NCI-H2107 treated with DMSO at 0.1 percent for 48 hours (cell line): ENCODE measurements around the gene LDLR.
"Not testable (repeated sequence)": the region's sequence is repeated elsewhere in the genome, so short reads cannot be mapped to it uniquely, and the experiment has no call there.

Experiments used
- DNase-seq: peaks from one replicate; lab custom pipeline; 2025; ENCODE audit not compliant: unreplicated experiment; lab: John Stamatoyannopoulos, UW

LDLR gene

DNA sequence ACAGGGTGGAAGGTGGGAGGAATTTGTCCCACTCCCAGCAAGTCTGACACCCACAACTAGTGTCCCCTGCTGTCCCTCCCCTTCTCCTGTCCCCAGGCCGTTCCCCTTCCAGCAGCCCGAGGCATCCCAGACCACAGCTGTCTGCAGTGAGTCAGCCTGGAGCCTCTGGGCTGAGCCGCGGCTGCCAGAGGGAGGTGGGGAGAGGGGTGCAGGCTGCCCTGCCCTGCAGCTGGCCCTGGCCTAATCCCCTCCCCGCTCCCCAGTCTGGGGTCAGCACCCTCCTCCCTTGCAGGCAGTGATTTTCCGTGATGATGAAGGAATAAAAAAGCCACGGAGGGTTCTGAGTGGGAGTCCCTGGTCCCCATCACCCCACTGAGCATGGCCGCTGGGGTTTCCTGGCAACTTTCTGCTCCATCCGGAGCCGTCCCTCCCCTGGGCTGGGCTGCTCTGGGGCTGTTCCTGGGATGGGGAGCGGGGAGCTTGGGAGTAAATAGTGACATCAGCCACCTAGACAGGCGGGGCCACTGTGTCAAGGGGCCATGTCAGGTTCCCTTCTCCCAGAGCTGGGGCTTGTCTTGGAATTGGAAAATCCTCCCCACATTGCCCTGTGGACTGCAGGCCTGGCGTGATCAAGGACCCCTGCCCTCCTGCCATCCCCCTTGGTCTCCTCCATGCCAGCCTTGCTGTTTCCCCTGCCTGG is 49.5 kb downstream of the LDLR start:
- peak; percentile 15 for DNase-seq

DNA sequence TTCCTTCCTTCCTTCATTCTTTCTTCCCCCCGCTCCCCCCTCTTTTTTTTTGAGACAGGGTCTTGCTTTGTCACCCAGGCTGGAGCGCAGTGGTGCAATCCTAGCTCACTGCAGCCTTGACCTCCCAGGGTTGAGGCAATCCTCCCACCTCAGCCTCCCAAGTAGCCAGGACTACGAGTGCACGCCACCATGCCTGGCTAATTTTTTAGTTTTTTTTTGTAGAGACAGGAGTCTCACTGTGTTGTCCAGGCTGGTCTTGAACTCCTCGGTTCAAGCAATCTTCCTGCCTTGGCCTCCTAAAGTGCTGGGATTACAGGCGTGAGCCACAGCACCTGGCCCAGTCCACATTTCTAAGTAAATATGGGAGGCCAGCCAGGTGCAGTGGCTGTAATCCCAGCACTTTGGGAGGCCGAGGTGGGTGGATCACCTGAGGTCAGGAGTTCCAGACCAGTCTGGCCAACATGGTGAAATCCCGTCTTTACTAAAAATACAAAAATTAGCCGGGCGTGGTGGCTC is 50.8 kb downstream of the LDLR start:
- DNase-seq, result not testable (repeated sequence)

DNA sequence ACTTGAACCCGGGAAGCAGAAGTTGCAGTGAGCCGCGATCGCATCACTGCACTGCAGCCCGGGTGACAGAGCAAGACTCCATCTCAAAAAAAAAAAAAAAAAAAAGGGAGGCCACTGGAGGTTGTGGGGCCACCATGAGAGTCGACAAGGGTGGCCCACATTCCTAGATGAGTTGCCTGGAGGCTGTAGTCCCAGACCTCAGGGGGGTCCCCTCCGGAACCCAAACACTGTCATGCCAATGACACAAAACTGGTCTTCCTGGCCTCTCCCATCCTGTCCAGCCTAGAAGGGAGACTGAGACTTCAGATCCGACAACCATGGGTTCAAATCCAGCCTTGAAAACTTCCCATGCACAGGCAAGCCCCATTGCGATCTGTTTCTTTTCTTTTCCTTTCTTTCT is 51.6 kb downstream of the LDLR start:
- DNase-seq, result no peak

DNA sequence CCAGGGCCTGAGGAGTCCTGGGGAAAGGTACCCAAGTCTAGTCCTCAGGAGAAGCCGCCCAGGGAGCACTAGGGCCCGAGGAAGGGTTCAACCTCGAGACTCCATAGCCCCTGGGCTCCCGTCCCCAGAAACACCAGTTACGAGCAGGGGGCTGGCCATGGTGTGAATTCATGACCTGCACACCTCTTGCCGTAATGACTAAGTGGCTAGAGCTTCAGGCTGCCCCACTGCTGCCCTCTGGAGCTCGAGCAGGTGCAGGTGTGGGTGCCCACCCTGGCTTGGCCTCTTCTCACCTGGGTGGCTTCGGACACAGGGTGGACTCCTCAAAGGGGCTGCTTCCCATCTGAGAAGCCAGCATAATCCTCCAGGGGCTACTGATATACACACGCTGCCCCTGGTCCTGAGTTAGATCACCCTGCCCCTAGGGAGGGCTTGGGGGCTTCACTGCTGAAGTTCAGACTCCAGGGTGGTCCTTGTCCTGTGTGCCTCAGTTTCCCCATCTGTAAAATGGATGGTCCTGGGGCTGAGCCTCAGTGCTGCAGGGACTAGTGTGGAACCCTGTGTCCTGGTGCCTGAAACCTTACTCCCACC is 52.8 kb downstream of the LDLR start:
- no peak for DNase-seq

DNA sequence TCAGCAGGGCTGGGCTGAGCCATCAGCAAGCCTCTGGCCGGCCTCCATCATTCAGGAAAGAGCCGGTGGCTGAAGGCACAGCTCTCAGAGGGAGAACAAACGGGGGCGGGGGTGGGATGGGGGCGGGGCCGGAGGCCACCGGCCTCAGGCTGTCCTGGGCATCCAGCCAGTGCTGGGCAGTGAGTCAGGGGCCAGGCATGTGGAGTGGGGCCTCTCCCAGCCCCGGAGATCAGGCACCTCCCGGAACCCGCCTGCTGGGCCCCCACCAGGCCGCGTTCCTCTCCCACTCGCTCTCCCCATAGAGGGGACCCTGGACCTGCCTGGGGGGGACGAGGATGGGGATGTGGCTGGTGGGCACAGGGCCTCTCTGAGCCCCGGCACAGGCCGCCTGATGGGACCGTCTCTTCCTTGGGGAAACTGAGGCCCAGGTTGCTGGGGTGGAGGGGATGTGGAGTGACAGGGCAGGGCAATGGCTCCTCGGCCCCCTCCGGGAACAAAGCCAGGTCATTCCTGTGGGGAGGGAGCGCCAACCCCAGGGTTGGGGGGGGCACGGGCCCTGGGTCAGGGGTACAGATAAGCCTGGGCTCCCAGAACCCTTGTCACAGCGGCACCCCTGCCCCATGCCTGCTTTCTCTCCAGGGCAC is 53.4 kb downstream of the LDLR start:
- no peak for DNase-seq

DNA sequence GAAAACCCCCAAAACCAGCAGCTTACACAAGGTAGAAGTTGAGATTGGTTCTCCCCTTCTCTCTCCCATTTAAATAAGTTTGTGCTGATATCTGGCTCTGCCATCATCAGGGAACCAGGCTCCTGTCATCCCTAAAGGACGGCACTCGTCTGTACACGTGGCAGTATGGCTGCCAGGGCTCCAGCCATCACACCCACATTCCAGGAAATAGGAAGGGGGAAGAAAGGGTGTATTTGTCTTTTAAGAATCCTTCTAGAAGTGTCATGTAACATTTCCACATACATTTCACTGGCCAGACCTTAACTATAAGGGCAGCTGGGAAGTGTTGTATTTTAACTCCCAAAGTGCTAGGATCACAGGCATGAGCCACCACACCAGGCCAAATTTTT is 56.3 kb downstream of the LDLR start:
- no peak for DNase-seq

DNA sequence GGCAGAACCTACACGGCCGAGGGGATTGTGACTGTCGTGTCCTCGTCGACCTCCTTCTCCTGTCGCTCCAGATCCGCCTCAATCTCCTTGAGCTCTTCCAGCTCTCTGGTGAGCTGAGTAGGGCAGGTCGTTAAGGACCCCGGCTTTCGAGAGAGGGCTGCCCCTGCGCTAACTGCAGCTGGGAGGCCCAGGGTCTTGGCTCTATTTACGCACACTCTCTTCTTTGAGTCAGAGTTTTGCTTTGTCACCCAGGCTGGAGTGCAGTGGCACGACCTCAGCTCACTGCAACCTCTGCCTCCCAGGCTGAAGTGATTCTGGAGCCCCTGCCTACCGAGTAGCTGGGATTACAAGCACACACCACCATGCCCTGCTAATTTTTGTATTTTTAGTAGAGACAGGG is 58.7 kb downstream of the LDLR start:
- no peak for DNase-seq

DNA sequence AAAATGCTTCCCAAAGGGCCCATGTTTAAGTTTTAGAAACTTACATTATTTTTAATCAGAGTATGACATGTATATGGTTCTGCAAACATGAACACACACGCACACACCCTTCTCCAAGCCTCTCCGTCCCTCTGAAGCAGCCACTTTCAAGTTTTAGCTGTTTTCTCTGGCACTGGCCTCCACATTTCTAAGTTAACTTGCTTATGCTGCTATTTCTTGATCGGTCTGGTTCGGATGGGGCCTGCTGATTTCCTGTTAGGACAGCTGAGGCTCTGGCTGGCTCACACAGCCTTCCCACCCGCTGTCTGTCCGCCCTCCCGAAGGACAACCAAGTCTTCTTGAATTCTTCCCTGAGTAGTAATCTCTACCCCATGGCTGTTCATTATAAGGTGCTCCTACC is 61.9 kb downstream of the LDLR start:
- no peak for DNase-seq

DNA sequence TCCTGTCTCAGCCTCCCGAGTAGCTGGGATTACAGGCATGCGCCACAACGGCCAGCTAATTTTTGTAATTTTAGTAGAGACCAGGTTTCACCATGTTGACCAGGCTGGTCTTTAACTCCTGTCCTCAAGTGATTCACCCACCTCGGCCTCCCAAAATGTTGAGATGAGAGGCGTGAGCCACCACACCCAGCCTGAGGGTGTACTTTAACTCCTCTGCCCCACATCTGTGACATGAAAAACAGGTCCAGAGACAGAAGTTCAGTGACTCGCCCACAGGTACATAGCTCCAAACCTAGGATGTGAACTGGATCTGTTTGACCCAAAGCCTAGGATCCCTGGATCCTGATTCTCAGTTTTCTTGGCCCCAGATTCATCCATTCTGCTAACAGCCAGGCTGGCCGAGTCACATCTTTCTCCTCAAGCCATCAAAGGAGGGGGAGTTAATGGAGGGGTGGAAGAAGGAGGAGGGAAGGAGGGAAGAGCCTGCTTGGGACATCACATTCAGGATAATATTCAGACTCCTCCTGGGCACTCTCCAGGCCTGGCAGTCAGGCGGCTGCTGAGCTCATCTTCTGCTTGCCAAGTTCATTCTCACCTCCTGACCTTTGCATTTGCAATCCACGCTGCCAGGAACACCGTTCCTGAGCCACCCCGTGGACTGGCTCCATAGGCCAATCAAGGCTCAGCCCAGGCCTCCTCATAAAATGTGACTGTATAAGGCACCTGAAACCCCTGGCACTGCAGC is 63.2 kb downstream of the LDLR start:
- DNase-seq, result no peak

DNA sequence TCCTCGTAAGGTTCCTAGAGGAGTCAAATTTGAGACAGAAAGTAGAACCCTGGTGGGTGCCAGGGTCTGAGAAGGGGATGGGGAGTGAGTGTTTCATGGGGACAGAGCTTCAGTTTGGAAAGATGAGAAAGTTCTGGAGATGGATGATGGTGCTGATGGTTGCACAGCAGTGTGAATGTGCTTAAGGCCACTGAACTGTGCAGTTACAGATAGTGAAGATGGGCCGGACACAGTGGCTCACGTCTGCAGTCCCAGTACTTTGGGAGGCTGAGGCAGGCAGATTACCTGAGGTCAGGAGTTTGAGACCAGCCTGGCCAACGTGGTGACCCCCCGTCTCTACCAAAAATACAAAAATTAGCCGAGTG is 65.4 kb downstream of the LDLR start:
- no peak for DNase-seq

DNA sequence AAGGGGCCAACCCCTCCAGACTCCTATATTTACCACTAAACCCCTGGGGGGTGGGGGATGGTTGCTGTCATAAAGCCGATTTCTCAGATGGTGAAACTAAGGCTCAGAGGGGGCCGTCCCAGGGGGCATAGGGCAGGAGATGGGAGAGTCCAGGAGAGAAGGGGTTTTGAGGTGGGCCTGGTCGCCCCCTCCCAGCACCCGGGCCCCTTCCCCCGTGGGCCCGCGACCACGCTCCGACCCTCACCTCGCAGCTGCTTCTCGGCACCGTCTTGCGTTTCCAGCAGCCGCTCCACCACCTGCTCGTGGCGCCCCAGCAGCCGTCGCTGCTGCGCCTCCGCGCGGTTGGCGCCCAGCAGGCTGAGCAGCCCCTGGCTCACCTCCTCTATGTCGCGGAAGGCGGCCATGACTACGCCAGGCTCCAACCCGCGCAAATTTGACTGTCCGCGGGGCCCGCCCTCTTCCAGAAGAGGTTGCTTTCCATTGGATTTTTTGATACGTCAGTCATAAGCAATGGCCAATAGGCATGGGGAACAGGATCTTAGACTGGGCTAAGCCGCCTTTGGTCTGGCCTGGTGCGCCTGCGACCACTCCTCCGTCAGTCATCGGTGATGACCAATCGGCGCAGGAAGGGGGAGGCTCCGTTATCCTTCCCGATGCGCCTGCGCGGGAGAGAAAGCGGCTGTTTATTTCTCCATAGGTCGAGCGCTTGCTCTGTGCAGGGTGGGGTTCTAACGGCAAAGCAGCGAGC is 66.3 kb downstream of the LDLR start, which contains the start of gene SPC24:
Gene SPC24, minus strand, starts transcription at position 410 of the 748 bp plus-strand sequence. Its CDS starts 6 bp downstream, at position 404.
- peak; percentile 98 for DNase-seq

DNA sequence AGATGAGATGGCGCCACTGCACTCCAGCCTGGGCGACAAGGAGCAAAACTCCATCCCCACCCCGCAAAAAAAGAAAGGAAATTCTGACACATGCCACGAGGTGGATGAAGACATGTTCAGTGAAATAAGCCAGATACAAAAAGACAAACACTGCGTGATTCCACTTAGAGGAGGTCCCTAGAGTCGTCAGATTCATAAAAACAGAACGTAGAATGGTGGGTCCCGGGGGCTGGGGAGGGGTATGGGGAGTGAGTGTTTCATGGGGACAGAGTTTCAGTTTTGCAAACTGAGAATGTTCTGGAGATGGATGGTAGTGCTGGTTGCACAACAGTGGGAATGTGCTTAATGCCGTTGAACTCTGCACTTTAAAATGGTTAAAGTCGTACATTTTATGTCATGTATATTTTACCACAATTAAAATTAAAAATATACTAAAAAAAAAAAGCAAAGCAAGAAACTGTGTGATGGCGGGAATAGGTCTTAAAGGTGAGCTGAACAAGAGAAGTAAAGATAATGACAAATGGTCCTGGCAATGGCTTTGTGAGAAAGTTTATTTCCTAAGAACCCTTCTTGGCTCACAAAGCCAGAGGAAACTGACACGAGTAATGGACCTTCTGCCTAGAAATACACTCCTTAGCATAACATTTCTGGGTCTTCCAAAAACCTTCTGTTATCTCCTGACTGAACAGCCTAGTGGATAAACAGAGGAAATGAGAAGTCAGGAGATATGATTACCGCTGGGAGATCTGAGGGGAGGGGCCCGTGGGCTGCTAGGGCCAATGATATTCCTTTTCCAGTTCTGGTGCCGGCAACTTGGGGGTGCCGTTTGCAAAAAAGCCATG is 70.6 kb downstream of the LDLR start:
- no peak for DNase-seq

DNA sequence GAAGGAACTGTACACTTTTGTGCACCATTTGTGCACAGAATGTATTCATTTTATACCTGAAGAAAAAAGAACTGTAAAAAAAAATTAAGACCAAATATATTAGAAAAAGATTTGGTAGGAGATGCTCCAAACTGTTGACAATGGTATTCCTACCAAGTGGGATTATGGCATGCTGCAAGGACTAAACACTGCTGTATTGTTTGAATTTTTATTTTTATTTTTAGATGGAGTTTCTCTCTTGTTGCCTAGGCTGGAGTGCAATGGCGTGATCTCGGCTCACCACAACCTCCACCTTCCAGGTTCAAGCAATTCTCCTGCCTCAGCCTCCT is 71.1 kb downstream of the LDLR start:
- not testable (repeated sequence) for DNase-seq

DNA sequence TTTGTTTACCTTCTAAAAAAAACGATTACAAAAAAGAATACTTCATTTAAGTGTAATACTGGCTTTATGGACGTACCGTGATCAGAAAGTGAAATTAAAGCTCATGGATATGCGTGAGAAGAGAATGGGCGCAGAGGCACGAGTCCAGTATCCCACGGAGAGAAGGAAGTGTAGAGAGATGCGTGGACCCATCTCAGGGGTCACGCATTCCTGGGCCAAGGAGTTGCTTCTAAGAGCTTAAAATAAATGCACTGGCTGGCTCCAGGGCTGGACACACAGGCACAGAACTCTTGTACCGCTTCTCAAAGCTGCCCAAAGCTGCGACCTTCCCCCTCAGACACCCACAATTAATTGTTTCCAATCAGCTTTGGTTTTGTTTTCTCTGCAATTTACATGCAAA is 75.0 kb downstream of the LDLR start:
- no peak for DNase-seq

DNA sequence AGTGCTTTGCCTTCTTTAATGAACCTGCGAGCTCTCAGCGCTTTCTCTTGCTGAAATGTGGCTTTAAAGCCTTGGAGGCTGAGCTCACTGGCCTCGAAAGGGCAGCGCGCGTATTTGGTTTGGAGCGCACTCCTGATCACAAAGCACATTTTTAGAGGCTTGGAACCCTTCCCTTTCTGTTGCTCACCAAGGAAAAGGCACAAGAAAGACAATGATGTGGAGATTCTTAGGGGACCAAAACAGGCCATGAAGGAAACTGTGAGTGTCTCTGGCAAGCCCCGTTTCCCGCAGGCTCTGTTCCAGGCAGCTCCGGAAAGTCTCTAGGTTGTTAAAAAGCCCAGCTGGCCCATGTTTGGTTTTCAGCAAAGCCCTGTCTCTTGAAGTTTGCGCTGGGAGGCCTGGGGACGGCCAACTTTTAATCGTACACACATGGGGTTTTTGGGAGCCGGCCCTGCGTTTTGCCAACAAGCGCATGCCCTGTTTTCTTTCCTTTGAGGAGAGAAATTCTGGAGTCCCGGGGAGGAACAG is 75.7 kb downstream of the LDLR start:
- DNase-seq, result no peak

DNA sequence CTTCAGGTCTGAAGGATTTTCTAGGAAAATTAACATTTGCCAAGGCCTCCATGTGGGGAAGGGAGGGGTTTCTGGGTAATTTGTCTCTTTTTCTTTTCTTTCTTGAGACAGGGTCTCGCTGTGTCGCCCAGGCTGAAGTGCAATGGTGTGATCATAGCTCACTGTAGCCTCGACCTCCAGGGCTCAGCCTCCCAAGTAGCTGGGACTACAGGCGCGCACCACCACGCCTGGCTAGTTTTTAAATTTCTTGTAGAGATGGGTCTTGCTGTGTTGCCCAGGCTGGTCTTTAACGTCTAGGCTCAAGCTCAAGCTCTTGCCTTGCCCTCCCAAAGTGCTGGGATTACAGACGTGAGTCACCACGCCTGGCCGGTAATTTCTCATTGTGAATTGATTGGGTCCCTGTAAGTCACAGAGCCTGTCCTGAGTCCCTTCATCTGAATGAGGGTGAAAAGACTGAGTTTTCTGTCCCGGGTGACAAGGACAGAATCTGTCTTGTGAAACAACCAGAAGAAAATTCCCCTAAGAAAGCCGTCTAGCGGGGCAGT is 76.3 kb downstream of the LDLR start:
- no peak for DNase-seq

DNA sequence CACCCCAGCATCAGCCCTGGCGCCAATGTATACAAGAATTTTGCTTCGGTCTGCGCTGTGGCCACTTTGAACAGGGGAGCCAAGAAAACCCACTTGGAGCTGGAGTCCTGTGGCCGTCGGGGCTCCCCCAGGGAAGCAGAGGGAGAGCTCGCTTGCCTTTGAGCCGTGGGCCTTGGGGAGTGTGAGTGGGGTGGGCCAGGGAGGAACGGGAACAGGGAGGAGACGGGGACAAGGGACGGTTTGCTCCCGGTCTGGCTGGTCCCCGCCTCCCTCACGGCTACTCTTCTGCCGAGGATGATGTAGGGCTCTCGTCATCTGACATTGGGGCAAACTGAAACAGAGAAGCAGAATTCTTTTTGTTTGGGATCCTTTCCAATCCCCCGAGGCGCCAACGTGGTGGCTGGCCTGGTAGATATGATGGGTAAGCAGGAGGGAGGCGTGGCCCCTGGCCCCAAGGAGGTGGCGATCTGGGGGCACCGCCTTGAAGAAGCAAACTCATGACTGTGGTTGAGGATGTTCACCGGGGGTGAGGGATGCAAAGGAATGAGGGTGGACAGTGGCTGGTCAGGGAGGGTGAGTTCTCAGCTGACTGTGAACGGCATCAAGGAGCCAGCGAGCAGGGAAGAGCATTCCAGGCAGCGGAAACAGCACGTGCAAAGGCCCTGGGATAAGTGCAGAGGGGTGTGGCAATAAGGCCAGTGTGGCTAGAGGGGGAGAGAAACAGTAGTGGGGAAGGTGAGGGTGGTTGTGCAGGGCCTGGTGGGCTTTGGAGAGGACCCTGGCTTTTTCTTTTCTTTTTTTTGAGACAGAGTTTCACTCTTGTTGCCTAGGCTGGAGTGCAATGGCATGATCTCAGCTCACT is 77.2 kb downstream of the LDLR start:
- DNase-seq, result no peak

DNA sequence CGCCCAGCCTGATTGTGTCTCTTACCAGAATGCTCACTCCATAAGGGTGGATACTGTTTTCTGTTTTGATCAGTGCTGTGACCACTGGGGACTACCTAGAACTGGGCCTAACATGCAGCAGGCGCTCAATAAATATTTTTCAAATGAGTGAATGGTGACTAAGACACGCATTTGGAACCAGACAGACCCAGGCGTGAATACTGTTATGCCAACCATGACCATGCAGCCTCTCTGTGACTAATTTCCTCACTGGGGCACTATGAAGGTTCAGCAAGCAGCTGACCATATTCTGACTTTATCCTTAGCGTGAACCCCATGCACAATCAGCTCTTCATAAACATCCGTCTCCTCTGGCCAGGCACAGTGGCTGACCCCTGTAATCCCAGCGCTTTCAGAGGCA is 79.3 kb downstream of the LDLR start:
- no peak for DNase-seq
